Prostate gland (tissue), 2 donors: ENCODE measurements around the gene BSND. TPM values are rescaled to one million over a fixed set of nuclear protein-coding genes. Genes with fewer than 3 reads are reported as not detected.

Experiments
- DNase-seq: peaks from one replicate; pipeline ENCODE4 v3.0.0-alpha.2; 2019; ENCODE audit warnings: low spot score
- H3K27ac ChIP-seq, 2 donors: fragments of 200-600 bp; sonication (generic); 2 replicates each; pipeline ENCODE4 v1.5.1; 2017 to 2019
- H3K27me3 ChIP-seq: fragments of 200-600 bp; sonication (generic); replicated peaks from 2 replicates; pipeline ENCODE4 v1.5.1; 2019; ENCODE audit not compliant: insufficient read depth
- H3K36me3 ChIP-seq, 2 donors: fragments of 200-600 bp; sonication (generic); 1 replicate in 1 of 2; 2 replicates in 1 of 2; pipeline versions ENCODE4 v1.5.1 to v1.8.1; 2017 to 2019
- H3K4me1 ChIP-seq: fragments of 200-600 bp; sonication (generic); replicated peaks from 2 replicates; pipeline ENCODE4 v1.5.1; 2019
- H3K4me3 ChIP-seq, 2 donors: fragments of 200-600 bp; sonication (generic); 2 replicates each; pipeline ENCODE4 v1.5.1; 2017 to 2019
- H3K9me3 ChIP-seq: fragments of 200-600 bp; sonication (generic); 2 replicates; pipeline ENCODE4 v1.5.1; 2017
- POLR2A ChIP-seq: fragments of 450-650 bp; IDR thresholded peaks from one replicate; pipeline ENCODE4 v1.6.1; 2016; ENCODE audit warnings: antibody characterized with exemption, mild to moderate bottlenecking
- POLR2AphosphoS5 ChIP-seq: sonication (generic); formaldehyde crosslinking; IDR thresholded peaks from one replicate; pipeline ENCODE4 v1.6.1; 2017; ENCODE audit warnings: antibody characterized with exemption
- WGBS: methylation state at CpG from one replicate; pipeline ENCODE4 v1.1.5; 2018; 5-methylcytosine and 5-hydroxymethylcytosine counted together
- intact Hi-C: fragments of 100-400 bp; cut with DNase I; formaldehyde crosslinking; loops from one replicate; pipeline ENCODE4 v1.14.2; 2022
- total RNA-seq, 2 donors: library from RNA; depleted of rRNA; stranded (reverse); fragments of >200 nt; gene quantifications; one replicate each; pipeline ENCODE4 v1.1.0, GENCODE V29; 2016
- TF ChIP-seq, protein P1 (sequence below), 4 experiments: fragments of 200-600 bp in 2 of 4; fragments of 450-650 bp in 2 of 4; sonication (generic) in 2 of 4; IDR thresholded peaks; 1 replicate in 3 of 4; 2 replicates in 1 of 4; pipeline ENCODE4 v1.5.1; 2016 to 2019; ENCODE audit warnings: antibody characterized with exemption in 4 of 4, mild to moderate bottlenecking in 2 of 4, moderate library complexity in 2 of 4

Gene BSND
- total RNA-seq, 2 donors from 2014 or later = 0.11 TPM; not detected in 1

DNA sequence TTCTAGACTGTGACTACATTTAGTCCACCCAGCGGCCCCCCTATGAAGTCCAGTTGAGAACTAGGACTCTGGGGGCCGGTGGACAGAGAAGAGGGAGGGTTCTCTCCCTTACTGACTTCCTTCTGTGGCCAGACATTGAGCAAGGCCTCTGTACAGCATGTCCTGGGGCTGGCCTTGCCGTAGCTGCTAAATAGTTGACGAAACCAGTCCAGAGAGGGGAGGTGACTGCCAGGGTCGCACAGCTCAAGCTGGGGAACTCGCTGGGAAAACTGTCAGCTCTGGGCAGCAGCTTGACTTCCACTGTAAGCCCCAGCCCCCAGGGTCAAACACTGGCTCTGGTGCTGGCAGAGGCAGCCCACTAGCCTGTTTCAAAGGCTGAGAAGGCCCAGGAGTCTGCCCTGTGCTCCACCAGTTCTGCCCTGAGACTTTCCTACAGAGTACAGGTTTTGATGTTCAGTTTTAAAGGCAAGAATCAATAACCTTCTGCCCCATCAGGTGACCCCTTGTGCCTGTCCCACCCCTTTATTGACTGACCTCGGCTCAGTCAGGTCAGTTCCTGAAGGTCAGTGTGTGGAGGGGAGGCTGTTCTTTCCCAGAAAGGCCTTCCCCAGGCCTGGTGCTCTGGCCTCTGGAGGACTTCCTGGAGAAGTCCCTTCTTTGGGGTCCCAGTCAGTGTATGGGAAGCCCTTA, 54.7 kb downstream of the BSND start:
- intact Hi-C loops = no loop called here
- WGBS = 66% methylated on average over 7 of the region's 7 CpGs
- H3K27ac ChIP-seq = no peak overlapping the region
- H3K4me3 ChIP-seq = no peak overlapping the region
- no peaks in the 10 kb centered on the region for H3K36me3 ChIP-seq
- no peaks in the 10 kb centered on the region for H3K27me3 ChIP-seq
- no peak for DNase-seq
- no peaks in the 10 kb centered on the region for H3K9me3 ChIP-seq
- H3K4me1 ChIP-seq = no peaks in the 10 kb centered on the region
- TF ChIP-seq, protein P1, sequence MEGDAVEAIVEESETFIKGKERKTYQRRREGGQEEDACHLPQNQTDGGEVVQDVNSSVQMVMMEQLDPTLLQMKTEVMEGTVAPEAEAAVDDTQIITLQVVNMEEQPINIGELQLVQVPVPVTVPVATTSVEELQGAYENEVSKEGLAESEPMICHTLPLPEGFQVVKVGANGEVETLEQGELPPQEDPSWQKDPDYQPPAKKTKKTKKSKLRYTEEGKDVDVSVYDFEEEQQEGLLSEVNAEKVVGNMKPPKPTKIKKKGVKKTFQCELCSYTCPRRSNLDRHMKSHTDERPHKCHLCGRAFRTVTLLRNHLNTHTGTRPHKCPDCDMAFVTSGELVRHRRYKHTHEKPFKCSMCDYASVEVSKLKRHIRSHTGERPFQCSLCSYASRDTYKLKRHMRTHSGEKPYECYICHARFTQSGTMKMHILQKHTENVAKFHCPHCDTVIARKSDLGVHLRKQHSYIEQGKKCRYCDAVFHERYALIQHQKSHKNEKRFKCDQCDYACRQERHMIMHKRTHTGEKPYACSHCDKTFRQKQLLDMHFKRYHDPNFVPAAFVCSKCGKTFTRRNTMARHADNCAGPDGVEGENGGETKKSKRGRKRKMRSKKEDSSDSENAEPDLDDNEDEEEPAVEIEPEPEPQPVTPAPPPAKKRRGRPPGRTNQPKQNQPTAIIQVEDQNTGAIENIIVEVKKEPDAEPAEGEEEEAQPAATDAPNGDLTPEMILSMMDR (IDR thresholded peaks at IDR 0.05) = no peak
- TF ChIP-seq POLR2AphosphoS5 (no peak), POLR2A (no peak)

DNA sequence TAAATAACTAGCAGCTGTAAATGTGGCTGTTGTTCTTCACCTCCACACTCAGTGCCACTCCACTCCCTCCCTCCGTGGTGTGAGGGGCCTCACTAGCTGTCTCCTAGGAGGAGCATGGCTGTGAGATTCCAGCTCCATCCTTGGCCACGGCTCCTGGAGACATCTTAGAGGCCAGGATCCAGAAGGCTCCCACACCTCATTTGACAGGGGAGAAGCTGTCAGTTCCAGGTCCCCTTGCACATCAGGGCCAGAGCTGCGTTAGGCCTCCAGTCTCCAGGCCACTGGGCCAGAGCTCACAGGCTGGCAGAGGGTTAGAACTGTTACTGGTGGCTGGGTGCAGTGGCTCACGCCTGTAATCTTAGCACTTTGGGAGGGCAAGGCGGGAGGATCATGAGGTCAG, 55.7 kb downstream of the BSND start:
- Histone ChIP-seq H3K27ac (no peak overlapping the region), H3K27me3 (no peaks in the 10 kb centered on the region), H3K4me3 (no peak overlapping the region), H3K9me3 (no peaks in the 10 kb centered on the region), H3K4me1 (no peaks in the 10 kb centered on the region), H3K36me3 (no peaks in the 10 kb centered on the region)
- 94% methylated on average over 5 of the region's 5 CpGs for WGBS
- DNase-seq = no peak
- intact Hi-C loops = no loop called here
- TF ChIP-seq POLR2AphosphoS5 = no peak
- TF ChIP-seq, protein P1 (IDR thresholded peaks at IDR 0.05) = no peak
- TF ChIP-seq POLR2A = no peak

DNA sequence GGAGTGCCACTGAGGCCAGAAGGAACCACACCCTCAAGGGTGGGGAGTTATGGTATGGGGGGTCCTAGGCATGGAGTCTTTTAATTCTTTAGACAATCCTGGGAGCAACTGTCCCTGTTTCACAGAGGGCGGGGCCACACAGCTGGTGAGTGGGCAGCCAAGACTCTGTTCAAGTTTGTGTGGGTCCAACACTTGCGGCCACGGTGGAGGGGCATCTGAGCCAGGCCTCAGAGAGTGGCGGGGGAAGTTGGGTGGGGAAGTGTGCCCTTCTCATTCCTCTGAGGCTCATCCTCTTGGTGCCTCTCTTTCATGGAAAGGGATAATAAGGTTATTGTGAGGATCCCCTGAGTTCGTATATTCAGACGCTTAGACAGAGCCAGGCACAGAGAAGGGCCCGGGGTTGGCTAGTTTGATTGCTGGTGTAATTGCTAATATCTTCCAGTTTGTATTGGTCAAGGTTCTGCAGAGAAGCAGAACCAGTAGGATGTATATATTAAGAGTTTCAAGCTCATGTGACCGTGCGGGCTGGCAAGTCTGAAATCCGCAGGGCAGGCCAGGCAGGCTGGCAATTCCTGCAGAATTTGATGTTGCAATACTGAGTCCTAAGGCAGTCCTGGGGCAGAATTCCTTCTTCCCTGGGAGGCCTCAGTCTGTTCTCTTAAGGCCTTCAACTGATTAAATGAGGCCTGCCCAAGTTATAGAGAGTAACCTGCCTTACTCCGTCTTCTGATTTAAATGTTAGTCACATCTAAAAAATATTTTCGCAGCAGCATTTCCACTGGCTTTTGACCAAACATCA, 56.5 kb downstream of the BSND start:
- no peak for TF ChIP-seq POLR2AphosphoS5
- no peaks in the 10 kb centered on the region for H3K27me3 ChIP-seq
- H3K9me3 ChIP-seq = no peaks in the 10 kb centered on the region
- WGBS = 85% methylated on average over 12 of the region's 12 CpGs
- DNase-seq = no peak
- H3K36me3 ChIP-seq = no peaks in the 10 kb centered on the region
- no peaks in the 10 kb centered on the region for H3K4me1 ChIP-seq
- no peak overlapping the region for H3K27ac ChIP-seq
- intact Hi-C loops = no loop called here
- no peak overlapping the region for H3K4me3 ChIP-seq

DNA sequence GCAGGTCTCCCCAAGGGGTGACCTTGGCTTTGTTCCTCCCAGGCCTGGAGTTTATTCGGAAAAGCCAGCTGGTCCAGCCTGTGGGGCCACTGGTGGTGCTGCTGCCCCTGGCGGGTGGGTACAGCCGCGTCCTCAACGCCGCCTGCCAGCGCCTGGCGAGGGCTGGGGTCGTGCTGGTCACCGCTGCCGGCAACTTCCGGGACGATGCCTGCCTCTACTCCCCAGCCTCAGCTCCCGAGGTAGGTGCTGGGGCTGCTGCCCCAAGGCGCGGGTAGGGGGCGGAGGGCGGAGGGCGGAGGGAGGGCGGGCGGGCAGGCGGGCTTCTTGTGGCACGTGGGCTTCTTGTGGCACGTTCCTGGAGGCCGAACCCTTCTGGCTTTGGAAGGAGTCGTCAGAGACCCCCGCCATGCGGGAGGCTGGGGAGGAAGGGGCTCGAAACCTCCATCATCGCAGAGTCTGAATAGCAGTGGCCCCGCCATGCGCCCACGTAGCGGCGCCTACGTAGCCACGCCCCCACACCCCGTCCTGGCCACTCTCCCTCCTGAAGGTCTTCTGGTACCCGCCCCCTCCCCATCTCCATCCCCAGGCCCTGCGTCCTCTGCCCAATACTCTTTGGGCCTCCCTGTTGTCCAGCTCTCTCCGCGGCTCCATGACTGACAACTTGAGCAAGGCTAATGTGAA, 57.4 kb downstream of the BSND start:
- no peaks in the 10 kb centered on the region for H3K27me3 ChIP-seq
- TF ChIP-seq POLR2AphosphoS5 (no peak), POLR2A (no peak)
- TF ChIP-seq, protein P1 (IDR thresholded peaks at IDR 0.05) = no peak

GRCh38 chr1:55056632-55056992, 57.9 kb downstream of the BSND start:
- Histone ChIP-seq H3K4me1 (no peaks in the 10 kb centered on the region), H3K27ac (no peak overlapping the region), H3K4me3 (no peak overlapping the region), H3K9me3 (no peaks in the 10 kb centered on the region), H3K36me3 (no peaks in the 10 kb centered on the region), H3K27me3 (no peaks in the 10 kb centered on the region)
- WGBS = 96% methylated on average over 20 of the region's 20 CpGs
- DNase-seq = no peak
- TF ChIP-seq, protein P1 (IDR thresholded peaks at IDR 0.05) = no peak
- TF ChIP-seq POLR2AphosphoS5 (no peak), POLR2A (no peak)
- intact Hi-C loops = no loop called here

More for the DNA sequence above, 57.4 kb downstream of the BSND start:
- H3K36me3 ChIP-seq = no peaks in the 10 kb centered on the region
- H3K4me1 ChIP-seq = no peaks in the 10 kb centered on the region
- intact Hi-C loops = no loop called here
- H3K9me3 ChIP-seq = no peaks in the 10 kb centered on the region
- H3K27ac ChIP-seq = no peak overlapping the region
- WGBS = 78% methylated on average over 42 of the region's 42 CpGs
- no peak for DNase-seq
- H3K4me3 ChIP-seq = no peak overlapping the region
